Mesothelial cell of epicardium (in vitro differentiated cells): ENCODE results near the gene NCKAP5. TPM values are rescaled to one million over a fixed set of nuclear protein-coding genes. Genes with fewer than 3 reads are reported as not detected.

Experiments
- DNase-seq, 2 experiments: peaks; one replicate each; pipeline ENCODE4 v3.0.0; 2021; ENCODE audit warnings: low spot score in 2 of 2; ENCODE audit not compliant: unreplicated experiment in 2 of 2
- H3K27ac Mint-ChIP-seq: 2 replicates; pipeline ENCODE4 v1.8.0; 2021; ENCODE audit warnings: mixed read lengths
- H3K27me3 Mint-ChIP-seq: 2 replicates; pipeline ENCODE4 v1.8.0; 2021; ENCODE audit warnings: low read depth, mixed read lengths
- H3K36me3 Mint-ChIP-seq: 2 replicates; pipeline ENCODE4 v1.8.0; 2021; ENCODE audit warnings: mixed read lengths
- H3K4me1 Mint-ChIP-seq: 2 replicates; pipeline ENCODE4 v1.8.0; 2021; ENCODE audit warnings: mixed read lengths
- H3K4me3 Mint-ChIP-seq: 2 replicates; pipeline ENCODE4 v1.8.0; 2021; ENCODE audit warnings: mild to moderate bottlenecking, moderate library complexity, mixed read lengths
- H3K9me3 Mint-ChIP-seq: 2 replicates; pipeline ENCODE4 v1.8.0; 2021; ENCODE audit warnings: mixed read lengths
- CTCF ChIP-seq: fragments of 200-600 bp; sonication (generic); IDR thresholded peaks from one replicate; pipeline ENCODE4 v1.5.0; 2021; ENCODE audit warnings: antibody characterized with exemption; ENCODE audit not compliant: unreplicated experiment
- total RNA-seq: library from RNA; stranded (reverse); gene quantifications from 3 replicates; pipeline ENCODE4 v1.2.1, GENCODE V29; 2021

The NCKAP5 gene
- total RNA-seq, 1 donor from 2014 or later, result 2.1 TPM

DNA sequence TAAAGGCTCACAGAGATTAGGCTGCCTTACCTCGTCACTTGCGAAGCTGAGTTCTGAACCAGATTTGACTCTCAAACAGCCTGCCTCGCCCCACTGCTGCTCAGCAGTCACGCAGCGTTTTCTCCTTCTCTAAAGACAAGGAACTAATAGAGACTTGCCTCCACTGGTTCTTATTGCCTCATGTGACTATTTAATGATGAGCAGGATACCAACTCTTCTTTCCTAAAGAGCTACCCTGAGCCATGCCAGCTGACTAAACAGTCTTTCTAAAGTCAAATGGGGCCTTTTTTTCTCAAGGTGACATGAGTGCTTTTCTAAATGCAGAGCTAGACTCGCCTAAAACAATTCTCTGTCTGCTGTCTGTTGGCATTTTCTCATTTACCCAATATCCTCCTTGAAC lies 147.5 kb downstream of the NCKAP5 start:
- no peak overlapping the region for H3K4me3 Mint-ChIP-seq
- H3K36me3 Mint-ChIP-seq, result no peaks in the 10 kb centered on the region
- no peaks in the 10 kb centered on the region for H3K9me3 Mint-ChIP-seq
- no peak for DNase-seq
- TF ChIP-seq CTCF, result no peak
- H3K27me3 Mint-ChIP-seq, result peaks cover 11% of the 10 kb centered on the region
- H3K4me1 Mint-ChIP-seq, result peaks cover 19% of the 10 kb centered on the region
- no peak overlapping the region for H3K27ac Mint-ChIP-seq

- H3K4me3 Mint-ChIP-seq, result no peak overlapping the region
- H3K27ac Mint-ChIP-seq, result no peak overlapping the region
- no peaks in the 10 kb centered on the region for H3K9me3 Mint-ChIP-seq
- H3K36me3 Mint-ChIP-seq, result no peaks in the 10 kb centered on the region
- no peak for TF ChIP-seq CTCF
- peaks cover 11% of the 10 kb centered on the region for H3K27me3 Mint-ChIP-seq
- no peak for DNase-seq
- H3K4me1 Mint-ChIP-seq, result peaks cover 8% of the 10 kb centered on the region
These were observed 149.6 kb downstream of the NCKAP5 start for GRCh38 chr2:133418671-133419070.

DNA sequence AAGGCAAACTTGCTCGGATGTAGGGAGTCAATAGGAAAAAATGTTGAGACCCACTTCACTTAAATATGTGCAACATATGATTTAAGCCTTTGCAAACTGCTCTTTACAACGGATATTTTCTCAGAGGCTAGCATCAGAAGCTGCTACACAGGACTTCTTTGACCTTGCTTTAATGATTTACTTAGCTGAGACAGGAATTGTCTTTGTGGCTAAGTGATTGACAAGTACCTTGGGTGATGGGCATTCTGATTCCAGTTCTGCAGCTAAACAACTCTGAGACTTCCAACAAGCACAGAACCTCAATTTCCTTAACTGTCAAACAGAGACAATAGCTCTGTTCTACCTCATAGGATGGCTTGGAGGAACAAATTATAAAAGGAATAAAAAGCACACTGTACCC lies 150.2 kb downstream of the NCKAP5 start:
- Mint-ChIP-seq H3K4me3 (no peak overlapping the region), H3K9me3 (no peaks in the 10 kb centered on the region), H3K4me1 (peaks cover 8% of the 10 kb centered on the region), H3K27me3 (peaks cover 11% of the 10 kb centered on the region), H3K27ac (no peak overlapping the region), H3K36me3 (no peaks in the 10 kb centered on the region)
- TF ChIP-seq CTCF, result no peak
- DNase-seq, result no peak

- no peak for DNase-seq
- H3K4me1 Mint-ChIP-seq, result peaks cover 8% of the 10 kb centered on the region
- H3K36me3 Mint-ChIP-seq, result no peaks in the 10 kb centered on the region
- no peaks in the 10 kb centered on the region for H3K9me3 Mint-ChIP-seq
- no peak overlapping the region for H3K4me3 Mint-ChIP-seq
- H3K27me3 Mint-ChIP-seq, result peaks cover 11% of the 10 kb centered on the region
- TF ChIP-seq CTCF, result no peak
- H3K27ac Mint-ChIP-seq, result no peak overlapping the region
These were observed 150.8 kb downstream of the NCKAP5 start for GRCh38 chr2:133417415-133417814.

GRCh38 chr2:133416736-133417135 lies 151.5 kb downstream of the NCKAP5 start:
- no peak overlapping the region for H3K27ac Mint-ChIP-seq
- no peak for DNase-seq
- peaks cover 6% of the 10 kb centered on the region for H3K27me3 Mint-ChIP-seq
- no peak overlapping the region for H3K4me3 Mint-ChIP-seq
- no peak for TF ChIP-seq CTCF
- H3K4me1 Mint-ChIP-seq, result peaks cover 6% of the 10 kb centered on the region
- no peaks in the 10 kb centered on the region for H3K36me3 Mint-ChIP-seq
- no peaks in the 10 kb centered on the region for H3K9me3 Mint-ChIP-seq

GRCh38 chr2:133416146-133416545 lies 152.1 kb downstream of the NCKAP5 start:
- peaks cover 2% of the 10 kb centered on the region for H3K4me1 Mint-ChIP-seq
- H3K27ac Mint-ChIP-seq, result no peak overlapping the region
- H3K36me3 Mint-ChIP-seq, result no peaks in the 10 kb centered on the region
- no peaks in the 10 kb centered on the region for H3K9me3 Mint-ChIP-seq
- peaks cover 8% of the 10 kb centered on the region for H3K27me3 Mint-ChIP-seq
- H3K4me3 Mint-ChIP-seq, result no peak overlapping the region
- DNase-seq, result no peak
- no peak for TF ChIP-seq CTCF
